Activated CD4-positive, alpha-beta T cell treated with anti-CD3 and anti-CD28 coated beads for 36 hours (primary cell): ENCODE data around the gene FLT3LG. TPM values are rescaled to one million over a fixed set of nuclear protein-coding genes. Genes with fewer than 3 reads are reported as not detected.

ENCODE experiments used
- ATAC-seq: fragments of 200-7000 bp; cut with Tn5 transposase; one replicate; pipeline ENCODE4 v1.10.0; 2021; ENCODE audit warnings: mild to moderate bottlenecking, moderate library complexity
- CTCF ChIA-PET: fragments of 350-600 bp; sonication (Branson Sonifier 250); formaldehyde crosslinking; loops from one replicate; lab custom pipeline; 2021; ENCODE audit warnings: antibody characterized with exemption; lab: Charles Lee
- POLR2A ChIA-PET: fragments of 350-600 bp; sonication (Branson Sonifier 250); formaldehyde crosslinking; loops from one replicate; lab custom pipeline; 2021; ENCODE audit warnings: antibody characterized with exemption, inconsistent platforms; lab: Charles Lee
- DNase-seq: peaks from one replicate; pipeline ENCODE4 v3.0.0-alpha.2; 2020
- H3K27ac Mint-ChIP-seq: one replicate; pipeline ENCODE4 v1.8.0; 2021; ENCODE audit warnings: mixed read lengths
- H3K27me3 Mint-ChIP-seq: one replicate; pipeline ENCODE4 v1.8.0; 2021; ENCODE audit warnings: mixed read lengths
- H3K36me3 Mint-ChIP-seq: one replicate; pipeline ENCODE4 v1.8.0; 2021; ENCODE audit warnings: low read depth, mixed read lengths
- H3K4me1 Mint-ChIP-seq: one replicate; pipeline ENCODE4 v1.8.0; 2021; ENCODE audit warnings: mixed read lengths
- H3K4me3 Mint-ChIP-seq: one replicate; pipeline ENCODE4 v1.8.0; 2021; ENCODE audit warnings: mild to moderate bottlenecking, moderate library complexity, mixed read lengths
- H3K9me3 Mint-ChIP-seq: one replicate; pipeline ENCODE4 v1.8.0; 2021; ENCODE audit warnings: low read depth, mixed read lengths
- intact Hi-C, 2 experiments: fragments of 100-400 bp; cut with DNase I in 1 of 2; cut with micrococcal nuclease in 1 of 2; formaldehyde crosslinking; loops; one replicate each; pipeline versions ENCODE4 v1.14.2 to v1.15.1; 2022 to 2024; cut with DNase I, micrococcal nuclease
- total RNA-seq, 2 experiments: library from RNA; stranded (reverse); gene quantifications; one replicate each; pipeline ENCODE4 v1.2.3, GENCODE V29; 2021

Gene FLT3LG
- total RNA-seq, 2 experiments from 2014 or later: 38.6 to 43.2 TPM

- peaks cover 46% of the 10 kb centered on the region for H3K4me1 Mint-ChIP-seq
- intact Hi-C loops: loop anchor here in 1 of 2 experiments (2.0 kb wide), 1 partner anchor 209 kb away; no protein-coding TSS in a partner anchor
- no peaks in the 10 kb centered on the region for H3K27me3 Mint-ChIP-seq
- H3K36me3 Mint-ChIP-seq: peaks cover 12% of the 10 kb centered on the region
- H3K4me3 Mint-ChIP-seq: peak overlapping the region; percentile 73
- H3K27ac Mint-ChIP-seq: peak overlapping the region; percentile 84
- ATAC-seq: no peak
- DNase-seq: peak; percentile 49
- ChIA-PET POLR2A (interaction anchor here (1.2 to 1.6 kb wide), 2 partner anchors 16 to 20 kb away, joined by 3 to 6 read pairs; partner anchors contain the start of gene RPS11), CTCF (interaction anchor here (0.6 to 2.8 kb wide), 14 partner anchors 10 to 249 kb away, joined by 3 to 15 read pairs (median 4); partner anchors contain the start of genes PIH1D1 and RPL13A)
- no peaks in the 10 kb centered on the region for H3K9me3 Mint-ChIP-seq
Observed at GRCh38 chr19:49475191-49475917, 1.3 kb downstream of the FLT3LG start.

GRCh38 chr19:49475995-49476880, 2.2 kb downstream of the FLT3LG start:
- peak overlapping the region; percentile 84 for H3K27ac Mint-ChIP-seq
- H3K4me1 Mint-ChIP-seq: peaks cover 37% of the 10 kb centered on the region

GRCh38 chr19:49479975-49480628, 6.1 kb downstream of the FLT3LG start:
- Mint-ChIP-seq H3K4me1 (peaks cover 18% of the 10 kb centered on the region), H3K27ac (no peak overlapping the region), H3K9me3 (no peaks in the 10 kb centered on the region), H3K4me3 (no peak overlapping the region), H3K36me3 (peaks cover 25% of the 10 kb centered on the region), H3K27me3 (no peaks in the 10 kb centered on the region)
- ChIA-PET CTCF (no interaction called here), POLR2A (no interaction called here)
- no peak for DNase-seq
- no peak for ATAC-seq
- intact Hi-C loops: no loop called here

More at GRCh38 chr19:49475995-49476880, 2.2 kb downstream of the FLT3LG start:
- intact Hi-C loops: loop anchor here in 1 of 2 experiments (1.0 to 2.0 kb wide), 2 partner anchors 84 to 209 kb away; no protein-coding TSS in a partner anchor
- no peaks in the 10 kb centered on the region for H3K9me3 Mint-ChIP-seq
- peaks cover 16% of the 10 kb centered on the region for H3K36me3 Mint-ChIP-seq
- ChIA-PET CTCF (interaction anchor here (0.6 to 2.8 kb wide), 17 partner anchors 9 to 250 kb away, joined by 3 to 15 read pairs (median 4); partner anchors contain the start of gene RPL13A), POLR2A (interaction anchor here (1.2 to 2.1 kb wide), 3 partner anchors 15 to 20 kb away, joined by 3 to 6 read pairs (median 6); partner anchors contain the start of gene RPS11)
- DNase-seq: peak; percentile 91
- peak overlapping the region; percentile 73 for H3K4me3 Mint-ChIP-seq
- H3K27me3 Mint-ChIP-seq: no peaks in the 10 kb centered on the region
- ATAC-seq: peak; percentile 80

- Mint-ChIP-seq H3K4me3 (no peak overlapping the region), H3K27me3 (no peaks in the 10 kb centered on the region), H3K27ac (peak overlapping the region; percentile 51), H3K9me3 (no peaks in the 10 kb centered on the region), H3K36me3 (peaks cover 30% of the 10 kb centered on the region), H3K4me1 (peaks cover 14% of the 10 kb centered on the region)
- no peak for DNase-seq
- ATAC-seq: no peak
- ChIA-PET POLR2A (no interaction called here), CTCF (interaction anchor here (0.5 kb wide), 1 partner anchor 26 kb away, joined by 3 read pairs; no protein-coding TSS in a partner anchor)
- intact Hi-C loops: no loop called here
Observed at GRCh38 chr19:49481020-49481683, 7.1 kb downstream of the FLT3LG start.

- Mint-ChIP-seq H3K27ac (peak overlapping the region; percentile 80), H3K27me3 (no peaks in the 10 kb centered on the region), H3K4me3 (peak overlapping the region; percentile 36), H3K4me1 (peaks cover 25% of the 10 kb centered on the region), H3K9me3 (no peaks in the 10 kb centered on the region), H3K36me3 (peaks cover 58% of the 10 kb centered on the region)
- ChIA-PET POLR2A (no interaction called here), CTCF (interaction anchor here (0.5 kb wide), 1 partner anchor 41 kb away, joined by 3 read pairs; the partner anchor contains the start of gene RCN3)
- no peak for DNase-seq
- no peak for ATAC-seq
- intact Hi-C loops: loop anchor here (2.0 to 5.0 kb wide), 2 partner anchors 34 to 155 kb away; partner anchors contain the start of genes ALDH16A1 (in 1 of the 2), PIH1D1 (in 1 of the 2) and RRAS (in 1 of the 2)
Observed at GRCh38 chr19:49486232-49486631, 12.2 kb downstream of the FLT3LG start.

GRCh38 chr19:49486710-49487276, 12.8 kb downstream of the FLT3LG start:
- Mint-ChIP-seq H3K4me1 (peaks cover 25% of the 10 kb centered on the region), H3K27ac (peak overlapping the region; percentile 97), H3K36me3 (peaks cover 61% of the 10 kb centered on the region), H3K4me3 (peak overlapping the region; percentile 99), H3K27me3 (no peaks in the 10 kb centered on the region), H3K9me3 (no peaks in the 10 kb centered on the region)
- no peak for DNase-seq
- ATAC-seq: no peak
- POLR2A ChIA-PET: interaction anchor here (1.5 kb wide), 1 partner anchor 9 kb away, joined by 6 read pairs; the partner anchor contains the start of gene RPS11
- CTCF ChIA-PET: interaction anchor here (0.5 kb wide), 1 partner anchor 41 kb away, joined by 3 read pairs; the partner anchor contains the start of gene RCN3
- intact Hi-C loops: loop anchor here (1.0 to 5.0 kb wide), 8 partner anchors 10 to 493 kb away; partner anchors contain the start of genes ALDH16A1 (in 2 of the 2), FLT3LG (in 2 of the 2), RPS11 (in 2 of the 2) and AKT1S1 (in 1 of the 2)

- Mint-ChIP-seq H3K27ac (peak within 1 kb of the TSS; percentile 97), H3K27me3 (no peaks in the 10 kb centered on the region), H3K36me3 (peaks cover 67% of the 10 kb centered on the region), H3K4me1 (peaks cover 26% of the 10 kb centered on the region), H3K4me3 (peak within 1 kb of the TSS; percentile 99), H3K9me3 (no peaks in the 10 kb centered on the region)
- CTCF ChIA-PET: interaction anchor here (0.7 to 2.5 kb wide), 2 partner anchors 11 to 796 kb away, joined by 4 to 15 read pairs; no protein-coding TSS in a partner anchor
- intact Hi-C loops: loop anchor here (1.0 to 5.0 kb wide), 8 partner anchors 9 to 494 kb away; partner anchors contain the start of genes ALDH16A1 (in 2 of the 2), FLT3LG (in 2 of the 2), RPS11 (in 2 of the 2) and AKT1S1 (in 1 of the 2)
- ATAC-seq (peak; percentile 90), DNase-seq (peak; percentile 100)
- POLR2A ChIA-PET: interaction anchor here (0.7 to 2.0 kb wide), 3 partner anchors 9 to 36 kb away, joined by 3 to 6 read pairs (median 5); partner anchors contain the start of genes ALDH16A1, PIH1D1 and RPS11
Observed at GRCh38 chr19:49487277-49488045, 13.4 kb downstream of the FLT3LG start, which contains the start of gene RPL13A. RPL13A (plus strand) TSS chr19:49487608; CDS start chr19:49487630, 22 bp downstream.

- peak overlapping the region; percentile 99 for H3K4me3 Mint-ChIP-seq
- no peak for DNase-seq
- H3K36me3 Mint-ChIP-seq: peaks cover 71% of the 10 kb centered on the region
- ChIA-PET POLR2A (interaction anchor here (0.7 to 2.0 kb wide), 3 partner anchors 8 to 37 kb away, joined by 3 to 6 read pairs (median 5); partner anchors contain the start of genes ALDH16A1, PIH1D1 and RPS11), CTCF (interaction anchor here (0.7 to 2.5 kb wide), 2 partner anchors 12 to 797 kb away, joined by 4 to 15 read pairs; no protein-coding TSS in a partner anchor)
- intact Hi-C loops: loop anchor here in 1 of 2 experiments (5.0 kb wide), 1 partner anchor 36 kb away; the partner anchor contains the start of genes ALDH16A1 and PIH1D1
- no peaks in the 10 kb centered on the region for H3K27me3 Mint-ChIP-seq
- peaks cover 33% of the 10 kb centered on the region for H3K4me1 Mint-ChIP-seq
- H3K27ac Mint-ChIP-seq: peak overlapping the region; percentile 97
- ATAC-seq: no peak
- H3K9me3 Mint-ChIP-seq: no peaks in the 10 kb centered on the region
Observed at GRCh38 chr19:49488046-49488862, 14.2 kb downstream of the FLT3LG start.
